ENCODE data around the gene GRM7. TPM values are rescaled to one million over a fixed set of nuclear protein-coding genes. Genes with fewer than 3 reads are reported as not detected.

GRM7 gene
- total RNA-seq, 1 experiment from 2014 or later: 0.28 TPM

- H3K79me1 ChIP-seq (ENCODE audit: insufficient read depth, low read depth, low read length, poor library complexity, severe bottlenecking): no peaks in the 10 kb centered on the region
- no peak overlapping the region for H2BK120ac ChIP-seq (ENCODE audit: low read depth, low read length, poor library complexity, severe bottlenecking)
- no peaks in the 10 kb centered on the region for H3K27me3 ChIP-seq (ENCODE audit: insufficient read depth, low read length)
- Mint-ChIP-seq H3K27ac (no peak overlapping the region; a peak in 1 of 7 replicates), H3K36me3 (ENCODE audit: insufficient read depth in 1 of 3, low read depth in 3 of 3) (no peaks in the 10 kb centered on the region), H3K27me3 (ENCODE audit: low read depth) (no peaks in the 10 kb centered on the region), H3K4me3 (no peak overlapping the region), H3K4me1 (peaks cover 26 to 32% of the 10 kb centered on the region in 2 experiments), H3K9me3 (no peaks in the 10 kb centered on the region)
- no peak overlapping the region for H4K91ac ChIP-seq (ENCODE audit: insufficient read length, low read depth, low read length)
- no peak overlapping the region for H3K4me2 ChIP-seq (ENCODE audit: insufficient read depth, insufficient read length, low read length)
- no peaks in the 10 kb centered on the region for H3K23me2 ChIP-seq (ENCODE audit: insufficient read length, low read depth, low read length, poor library complexity, severe bottlenecking)
- H2BK5ac ChIP-seq (ENCODE audit: insufficient read length, low read length): no peak overlapping the region
- DNase-seq: no peak
- H3K79me2 ChIP-seq (ENCODE audit: insufficient read depth, low read length): no peaks in the 10 kb centered on the region
- H3K27ac ChIP-seq (ENCODE audit: insufficient read length, low read depth, low read length): no peak overlapping the region
- H2AK5ac ChIP-seq (ENCODE audit: insufficient read length, low read length): no peak overlapping the region
- peaks cover 2% of the 10 kb centered on the region; the same call in 1 of the 2 replicates for H3K4me1 ChIP-seq (ENCODE audit: insufficient read depth, low read length)
- H2BK15ac ChIP-seq (ENCODE audit: low read depth, low read length): no peak overlapping the region
- no CpG with 5 or more reads among the region's 4 CpGs for WGBS (ENCODE audit: extremely low coverage, insufficient read length, low lambda C conversion rate)
- no peak overlapping the region for H3K4ac ChIP-seq (ENCODE audit: low read depth, low read length)
- TF ChIP-seq CTCF (conservative IDR thresholded peaks at IDR 0.05): no peak
- H4K20me1 ChIP-seq (ENCODE audit: control insufficient read depth, insufficient read depth, insufficient read length): no peaks in the 10 kb centered on the region
- no peak overlapping the region for H4K8ac ChIP-seq (replicated peaks; ENCODE audit: insufficient read length, low read depth, low read length)
- no peak overlapping the region for H3K56ac ChIP-seq (ENCODE audit: insufficient read length, low read depth, low read length)
- H3K9me3 ChIP-seq (ENCODE audit: control insufficient read depth, low read depth, low read length): no peaks in the 10 kb centered on the region
- H2BK20ac ChIP-seq (ENCODE audit: low read depth, low read length, poor library complexity, severe bottlenecking): no peak overlapping the region
- no peak overlapping the region for H3T11ph ChIP-seq (ENCODE audit: low read length)
- H3K18ac ChIP-seq (ENCODE audit: insufficient read length, low read depth, low read length): no peak overlapping the region
- H3K23ac ChIP-seq (ENCODE audit: insufficient read length, low read depth, low read length): no peak overlapping the region
- no peak overlapping the region for H3K9ac ChIP-seq (ENCODE audit: extremely low read depth, insufficient read length, low read length)
- H2BK12ac ChIP-seq (ENCODE audit: insufficient read length, low read depth, low read length): no peak overlapping the region
- no peak overlapping the region for H2AFZ ChIP-seq (ENCODE audit: low read length)
- no peak overlapping the region for H3K14ac ChIP-seq (ENCODE audit: insufficient read depth, low read length)
- no peak overlapping the region for H4K5ac ChIP-seq (ENCODE audit: insufficient read length, low read depth, low read length)
Observed at GRCh38 chr3:7749931-7750695, 889.2 kb downstream of the GRM7 start.
